SHP77 (cell line): ENCODE data around the gene RAVER1.

Experiments
- DNase-seq, 2 experiments: peaks; one replicate each; lab custom pipeline; 2025; lab: John Stamatoyannopoulos, UW

Gene RAVER1

GRCh38 chr19:10270616-10271394 lies 62.5 kb downstream of the RAVER1 start, which contains the start of gene ICAM1:
ICAM1 (plus strand) TSS chr19:10271120; CDS start chr19:10271160, 40 bp downstream.
- DNase-seq: peak; percentile 60 to 61

- peak in 1 of 2 experiments; percentile 9 for DNase-seq
These were observed 63.1 kb downstream of the RAVER1 start for GRCh38 chr19:10270180-10270615.

- DNase-seq: peak; percentile 52 to 66
These were observed 63.8 kb downstream of the RAVER1 start for GRCh38 chr19:10269333-10270179.

GRCh38 chr19:10268071-10268470 lies 65.3 kb downstream of the RAVER1 start:
- no peak for DNase-seq

GRCh38 chr19:10266706-10267105 lies 66.6 kb downstream of the RAVER1 start:
- DNase-seq: no peak
